SK-N-SH treated with all-trans-retinoic acid at 6 μM for 48 hours (cell line): Measurements from ENCODE around the gene ADCYAP1R1.
A peak's percentile ranks its signal among the peaks of the same experiment; 100 is the strongest.

Experiments
- ATAC-seq: fragments of 200-7000 bp; cut with Tn5 transposase; 3 replicates; pipeline ENCODE4 v1.9.1; 2020; ENCODE audit warnings: mild to moderate bottlenecking, moderate library complexity
- ARNTL ChIP-seq: fragments of 450-650 bp; formaldehyde crosslinking; IDR thresholded peaks from 2 replicates; pipeline ENCODE4 v1.5.0; 2020; ENCODE audit warnings: low read depth, mild to moderate bottlenecking, moderate library complexity, borderline replicate concordance
- BACH2 ChIP-seq: fragments of 250-450 bp; sonication (Bioruptor Pico); IDR thresholded peaks from 2 replicates; pipeline ENCODE4 v1.9.0; 2021; ENCODE audit warnings: mild to moderate bottlenecking, borderline replicate concordance
- CREB5 ChIP-seq: fragments of 250-450 bp; sonication (Bioruptor Pico); IDR thresholded peaks from 2 replicates; pipeline ENCODE4 v1.5.1; 2020; ENCODE audit warnings: low read depth, mild to moderate bottlenecking, moderate library complexity
- ESRRG ChIP-seq: fragments of 250-450 bp; sonication (Bioruptor Pico); IDR thresholded peaks from 2 replicates; pipeline ENCODE4 v1.6.1; 2021; ENCODE audit warnings: mild to moderate bottlenecking
- GLIS3 ChIP-seq: fragments of 250-450 bp; sonication (Bioruptor Pico); IDR thresholded peaks from 2 replicates; pipeline ENCODE4 v1.5.0; 2020; ENCODE audit warnings: mild to moderate bottlenecking, moderate library complexity
- ISL1 ChIP-seq: fragments of 250-450 bp; sonication (Bioruptor Pico); IDR thresholded peaks from 2 replicates; pipeline ENCODE4 v2.1.2; 2022; ENCODE audit warnings: mild to moderate bottlenecking, moderate library complexity
- POU6F1 ChIP-seq: fragments of 250-450 bp; sonication (Bioruptor Pico); IDR thresholded peaks from 2 replicates; pipeline ENCODE4 v1.8.0; 2021; ENCODE audit warnings: low read depth, mild to moderate bottlenecking, moderate library complexity, borderline replicate concordance
- PPARA ChIP-seq: fragments of 250-450 bp; sonication (Bioruptor Pico); IDR thresholded peaks from 2 replicates; pipeline ENCODE4 v1.5.0; 2020; ENCODE audit warnings: mild to moderate bottlenecking, borderline replicate concordance
- SNAI2 ChIP-seq: fragments of 250-450 bp; sonication (Bioruptor Pico); IDR thresholded peaks from 2 replicates; pipeline ENCODE4 v1.5.0; 2020; ENCODE audit warnings: mild to moderate bottlenecking, moderate library complexity
- TCF4 ChIP-seq: fragments of 250-450 bp; sonication (Bioruptor Pico); IDR thresholded peaks from 2 replicates; pipeline ENCODE4 v1.8.0; 2021; ENCODE audit warnings: mild to moderate bottlenecking, moderate library complexity, borderline replicate concordance
- TOX ChIP-seq: fragments of 250-450 bp; sonication (Bioruptor Pico); IDR thresholded peaks from 2 replicates; pipeline ENCODE4 v1.8.0; 2021; ENCODE audit warnings: mild to moderate bottlenecking, moderate library complexity, borderline replicate concordance
- ZC3H10 ChIP-seq: fragments of 250-450 bp; sonication (Bioruptor Pico); IDR thresholded peaks from 2 replicates; pipeline ENCODE4 v1.5.1; 2021; ENCODE audit warnings: mild to moderate bottlenecking, moderate library complexity
- ZFP3 ChIP-seq: fragments of 250-450 bp; sonication (Bioruptor Pico); IDR thresholded peaks from 2 replicates; pipeline ENCODE4 v1.5.0; 2020; ENCODE audit warnings: mild to moderate bottlenecking, moderate library complexity
- ZNF565 ChIP-seq: fragments of 450-650 bp; formaldehyde crosslinking; conservative IDR thresholded peaks from 2 replicates; pipeline ENCODE4 v1.5.0; 2020; ENCODE audit warnings: low read depth, mild to moderate bottlenecking, moderate library complexity
- ZNF8 ChIP-seq: fragments of 450-650 bp; formaldehyde crosslinking; IDR thresholded peaks from 2 replicates; pipeline ENCODE4 v1.5.0; 2020; ENCODE audit warnings: mild to moderate bottlenecking, moderate library complexity
- TF ChIP-seq, protein P1 (sequence below): fragments of 250-450 bp; sonication (Bioruptor Pico); IDR thresholded peaks from 2 replicates; pipeline ENCODE4 v1.5.0; 2020; ENCODE audit warnings: mild to moderate bottlenecking, moderate library complexity
- TF ChIP-seq, protein P2 (sequence below): fragments of 250-450 bp; sonication (Bioruptor Pico); IDR thresholded peaks from 2 replicates; pipeline ENCODE4 v1.8.0; 2020; ENCODE audit warnings: mild to moderate bottlenecking, moderate library complexity, borderline replicate concordance

The ADCYAP1R1 gene

GRCh38 chr7:31120800-31121513, 68.8 kb downstream of the ADCYAP1R1 start:
- no peak for ATAC-seq

GRCh38 chr7:31121601-31122000, 69.5 kb downstream of the ADCYAP1R1 start:
- TF ChIP-seq SNAI2 (CRISPR knock-in tag) (no peak), ZFP3 (CRISPR knock-in tag) (no peak), ZNF565 (no peak), TOX (no peak), ISL1 (CRISPR knock-in tag) (no peak), ESRRG (CRISPR knock-in tag) (no peak), TCF4 (no peak), GLIS3 (CRISPR knock-in tag) (no peak), CREB5 (CRISPR knock-in tag) (no peak)
- no peak for ATAC-seq

More at GRCh38 chr7:31120800-31121513, 68.8 kb downstream of the ADCYAP1R1 start:
- TF ChIP-seq PPARA (CRISPR knock-in tag) (no peak), ISL1 (CRISPR knock-in tag) (no peak), ZNF8 (no peak), BACH2 (CRISPR knock-in tag) (no peak), ZFP3 (CRISPR knock-in tag) (no peak), ARNTL (CRISPR knock-in tag) (no peak), ZNF565 (no peak), GLIS3 (CRISPR knock-in tag) (no peak), POU6F1 (CRISPR knock-in tag) (no peak)
- TF ChIP-seq, protein P1, sequence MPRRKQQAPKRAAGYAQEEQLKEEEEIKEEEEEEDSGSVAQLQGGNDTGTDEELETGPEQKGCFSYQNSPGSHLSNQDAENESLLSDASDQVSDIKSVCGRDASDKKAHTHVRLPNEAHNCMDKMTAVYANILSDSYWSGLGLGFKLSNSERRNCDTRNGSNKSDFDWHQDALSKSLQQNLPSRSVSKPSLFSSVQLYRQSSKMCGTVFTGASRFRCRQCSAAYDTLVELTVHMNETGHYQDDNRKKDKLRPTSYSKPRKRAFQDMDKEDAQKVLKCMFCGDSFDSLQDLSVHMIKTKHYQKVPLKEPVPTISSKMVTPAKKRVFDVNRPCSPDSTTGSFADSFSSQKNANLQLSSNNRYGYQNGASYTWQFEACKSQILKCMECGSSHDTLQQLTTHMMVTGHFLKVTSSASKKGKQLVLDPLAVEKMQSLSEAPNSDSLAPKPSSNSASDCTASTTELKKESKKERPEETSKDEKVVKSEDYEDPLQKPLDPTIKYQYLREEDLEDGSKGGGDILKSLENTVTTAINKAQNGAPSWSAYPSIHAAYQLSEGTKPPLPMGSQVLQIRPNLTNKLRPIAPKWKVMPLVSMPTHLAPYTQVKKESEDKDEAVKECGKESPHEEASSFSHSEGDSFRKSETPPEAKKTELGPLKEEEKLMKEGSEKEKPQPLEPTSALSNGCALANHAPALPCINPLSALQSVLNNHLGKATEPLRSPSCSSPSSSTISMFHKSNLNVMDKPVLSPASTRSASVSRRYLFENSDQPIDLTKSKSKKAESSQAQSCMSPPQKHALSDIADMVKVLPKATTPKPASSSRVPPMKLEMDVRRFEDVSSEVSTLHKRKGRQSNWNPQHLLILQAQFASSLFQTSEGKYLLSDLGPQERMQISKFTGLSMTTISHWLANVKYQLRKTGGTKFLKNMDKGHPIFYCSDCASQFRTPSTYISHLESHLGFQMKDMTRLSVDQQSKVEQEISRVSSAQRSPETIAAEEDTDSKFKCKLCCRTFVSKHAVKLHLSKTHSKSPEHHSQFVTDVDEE (CRISPR knock-in tag) = no peak

DNA sequence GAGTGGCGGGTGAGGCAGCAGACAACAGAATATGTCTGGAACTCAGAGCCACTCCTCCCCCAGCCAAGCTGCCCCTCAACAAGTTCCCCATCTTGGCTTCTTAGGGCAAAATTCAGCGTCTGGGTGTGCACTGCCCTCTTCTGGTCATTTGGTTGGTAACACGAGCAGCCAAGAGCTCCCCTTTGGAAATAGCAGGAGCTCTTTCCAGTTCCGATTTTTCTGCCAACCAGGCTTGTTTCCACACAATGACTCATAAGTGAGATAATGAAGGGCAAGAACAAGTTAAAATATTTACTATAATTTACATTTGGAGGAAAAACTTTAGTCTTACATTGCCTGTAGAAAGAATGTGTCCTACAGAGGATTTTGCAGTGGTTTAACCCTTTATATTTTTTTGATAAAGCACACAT, 70.5 kb downstream of the ADCYAP1R1 start:
- ATAC-seq = peak; percentile 93
- TF ChIP-seq ZNF8 = no peak
- TF ChIP-seq ZFP3 (CRISPR knock-in tag) = no peak
- TF ChIP-seq ESRRG (CRISPR knock-in tag) = no peak
- no peak for TF ChIP-seq TOX
- TF ChIP-seq ZC3H10 (CRISPR knock-in tag) = no peak
- TF ChIP-seq TCF4 = no peak
- TF ChIP-seq, all 23 proteins: peak for 0

DNA sequence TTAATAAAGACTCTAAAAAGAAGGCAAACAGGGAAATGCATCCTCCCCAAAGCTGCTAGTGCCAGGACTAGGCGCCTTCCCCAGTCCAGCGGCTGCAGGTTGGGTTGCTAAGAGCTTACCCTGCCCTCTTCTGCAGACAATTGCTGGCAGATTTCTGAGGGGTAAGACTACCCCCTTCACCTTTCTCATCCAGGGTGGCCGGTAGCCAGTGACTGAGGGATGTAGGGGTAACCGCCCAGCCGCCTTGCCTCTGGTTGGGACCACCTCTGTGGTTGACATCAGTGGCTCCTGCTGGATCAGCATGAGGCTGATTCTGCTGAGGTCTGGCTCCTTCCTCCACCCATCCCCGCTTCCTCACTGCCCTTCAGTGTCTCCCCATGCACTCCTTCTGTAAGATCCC, 71.2 kb downstream of the ADCYAP1R1 start:
- no peak for ATAC-seq
- TF ChIP-seq CREB5 (CRISPR knock-in tag) = no peak
- no peak for TF ChIP-seq TCF4
- no peak for TF ChIP-seq ISL1 (CRISPR knock-in tag)
- TF ChIP-seq ZNF565 = no peak
- TF ChIP-seq ZNF8 = no peak
- TF ChIP-seq, protein P2, sequence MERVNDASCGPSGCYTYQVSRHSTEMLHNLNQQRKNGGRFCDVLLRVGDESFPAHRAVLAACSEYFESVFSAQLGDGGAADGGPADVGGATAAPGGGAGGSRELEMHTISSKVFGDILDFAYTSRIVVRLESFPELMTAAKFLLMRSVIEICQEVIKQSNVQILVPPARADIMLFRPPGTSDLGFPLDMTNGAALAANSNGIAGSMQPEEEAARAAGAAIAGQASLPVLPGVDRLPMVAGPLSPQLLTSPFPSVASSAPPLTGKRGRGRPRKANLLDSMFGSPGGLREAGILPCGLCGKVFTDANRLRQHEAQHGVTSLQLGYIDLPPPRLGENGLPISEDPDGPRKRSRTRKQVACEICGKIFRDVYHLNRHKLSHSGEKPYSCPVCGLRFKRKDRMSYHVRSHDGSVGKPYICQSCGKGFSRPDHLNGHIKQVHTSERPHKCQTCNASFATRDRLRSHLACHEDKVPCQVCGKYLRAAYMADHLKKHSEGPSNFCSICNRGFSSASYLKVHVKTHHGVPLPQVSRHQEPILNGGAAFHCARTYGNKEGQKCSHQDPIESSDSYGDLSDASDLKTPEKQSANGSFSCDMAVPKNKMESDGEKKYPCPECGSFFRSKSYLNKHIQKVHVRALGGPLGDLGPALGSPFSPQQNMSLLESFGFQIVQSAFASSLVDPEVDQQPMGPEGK (CRISPR knock-in tag) = no peak
